ENCODE measurements around the gene PCDHA13.
A peak's percentile ranks its signal among the peaks of the same experiment; 100 is the strongest.

Gene PCDHA13

GRCh38 chr5:140877262-140877581 lies 4.7 kb upstream of the PCDHA13 start:
- DNase-seq (ENCODE audit: low read depth): no peak
- H3K4me3 ChIP-seq (ENCODE audit: low read depth, low read length): no peak overlapping the region
- TF ChIP-seq, protein P1, sequence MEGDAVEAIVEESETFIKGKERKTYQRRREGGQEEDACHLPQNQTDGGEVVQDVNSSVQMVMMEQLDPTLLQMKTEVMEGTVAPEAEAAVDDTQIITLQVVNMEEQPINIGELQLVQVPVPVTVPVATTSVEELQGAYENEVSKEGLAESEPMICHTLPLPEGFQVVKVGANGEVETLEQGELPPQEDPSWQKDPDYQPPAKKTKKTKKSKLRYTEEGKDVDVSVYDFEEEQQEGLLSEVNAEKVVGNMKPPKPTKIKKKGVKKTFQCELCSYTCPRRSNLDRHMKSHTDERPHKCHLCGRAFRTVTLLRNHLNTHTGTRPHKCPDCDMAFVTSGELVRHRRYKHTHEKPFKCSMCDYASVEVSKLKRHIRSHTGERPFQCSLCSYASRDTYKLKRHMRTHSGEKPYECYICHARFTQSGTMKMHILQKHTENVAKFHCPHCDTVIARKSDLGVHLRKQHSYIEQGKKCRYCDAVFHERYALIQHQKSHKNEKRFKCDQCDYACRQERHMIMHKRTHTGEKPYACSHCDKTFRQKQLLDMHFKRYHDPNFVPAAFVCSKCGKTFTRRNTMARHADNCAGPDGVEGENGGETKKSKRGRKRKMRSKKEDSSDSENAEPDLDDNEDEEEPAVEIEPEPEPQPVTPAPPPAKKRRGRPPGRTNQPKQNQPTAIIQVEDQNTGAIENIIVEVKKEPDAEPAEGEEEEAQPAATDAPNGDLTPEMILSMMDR (IDR thresholded peaks at IDR 0.05; ENCODE audit: control insufficient read depth, extremely low read depth, insufficient read depth): no peak

- peak; percentile 1 for DNase-seq (ENCODE audit: low read depth)
- no peak overlapping the region for H3K4me3 ChIP-seq (ENCODE audit: low read depth, low read length)
- TF ChIP-seq, protein P1 (IDR thresholded peaks at IDR 0.05; ENCODE audit: control insufficient read depth, extremely low read depth, insufficient read depth): peak; percentile 59
Observed at GRCh38 chr5:140882591-140882899, 621 bp downstream of the PCDHA13 start.

- no peak overlapping the region for H3K4me3 ChIP-seq (ENCODE audit: low read depth, low read length)
- TF ChIP-seq, protein P1 (IDR thresholded peaks at IDR 0.05; ENCODE audit: control insufficient read depth, extremely low read depth, insufficient read depth): no peak
- no peak for DNase-seq (ENCODE audit: low read depth)
Observed at GRCh38 chr5:140883373-140883772, 1.4 kb downstream of the PCDHA13 start.

DNA sequence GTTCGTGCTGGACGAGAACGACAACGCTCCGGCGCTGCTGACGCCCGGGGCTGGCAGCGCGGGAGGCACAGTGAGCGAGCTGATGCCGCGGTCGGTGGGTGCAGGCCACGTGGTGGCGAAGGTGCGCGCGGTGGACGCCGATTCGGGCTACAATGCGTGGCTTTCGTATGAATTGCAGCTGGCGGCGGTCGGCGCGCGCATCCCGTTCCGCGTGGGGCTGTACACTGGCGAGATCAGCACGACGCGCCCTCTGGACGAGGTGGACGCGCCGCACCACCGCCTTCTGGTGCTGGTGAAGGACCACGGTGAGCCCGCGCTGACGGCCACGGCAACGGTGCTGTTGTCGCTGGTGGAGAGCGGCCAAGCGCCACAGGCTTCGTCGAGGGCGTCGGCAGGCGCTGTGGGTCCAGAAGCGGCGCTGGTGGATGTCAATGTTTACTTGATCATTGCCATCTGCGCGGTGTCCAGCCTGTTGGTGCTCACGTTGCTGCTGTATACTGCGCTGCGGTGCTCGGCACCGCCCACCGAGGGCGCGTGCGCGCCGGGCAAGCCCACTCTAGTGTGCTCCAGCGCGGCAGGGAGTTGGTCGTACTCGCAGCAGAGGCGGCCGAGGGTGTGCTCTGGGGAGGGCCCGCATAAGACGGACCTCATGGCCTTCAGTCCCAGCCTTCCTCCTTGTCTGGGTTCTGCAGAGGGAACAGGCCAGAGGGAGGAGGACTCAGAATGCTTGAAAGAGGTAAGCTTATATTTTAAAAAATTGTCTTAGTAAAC lies 2.2 kb downstream of the PCDHA13 start:
- DNase-seq (ENCODE audit: low read depth): no peak
- TF ChIP-seq, protein P1 (IDR thresholded peaks at IDR 0.05; ENCODE audit: control insufficient read depth, extremely low read depth, insufficient read depth): no peak
- H3K4me3 ChIP-seq (ENCODE audit: low read depth, low read length): no peak overlapping the region

DNA sequence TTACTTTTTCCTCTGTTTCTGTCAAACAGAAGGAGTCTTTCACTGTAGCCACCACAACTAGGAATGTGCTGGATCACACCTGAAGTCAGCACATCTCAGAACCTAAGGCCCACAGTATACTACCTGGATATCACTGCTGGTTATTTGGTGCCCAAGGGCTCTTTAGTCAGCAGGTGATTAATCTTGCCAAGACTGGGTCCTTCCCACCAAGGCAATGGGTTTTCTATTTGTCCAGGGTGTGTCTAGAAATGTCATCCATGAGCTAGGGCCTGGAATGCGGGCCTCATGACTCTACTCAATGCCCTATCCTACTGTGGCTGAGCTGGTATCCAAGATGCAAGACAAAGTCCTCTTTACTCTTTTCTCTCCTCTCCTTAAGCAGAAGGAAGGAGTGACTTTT lies 34.4 kb downstream of the PCDHA13 start:
- no peak overlapping the region for H3K4me3 ChIP-seq (ENCODE audit: low read depth, low read length)
- no peak for DNase-seq (ENCODE audit: low read depth)
- TF ChIP-seq, protein P1 (IDR thresholded peaks at IDR 0.05; ENCODE audit: control insufficient read depth, extremely low read depth, insufficient read depth): no peak

DNA sequence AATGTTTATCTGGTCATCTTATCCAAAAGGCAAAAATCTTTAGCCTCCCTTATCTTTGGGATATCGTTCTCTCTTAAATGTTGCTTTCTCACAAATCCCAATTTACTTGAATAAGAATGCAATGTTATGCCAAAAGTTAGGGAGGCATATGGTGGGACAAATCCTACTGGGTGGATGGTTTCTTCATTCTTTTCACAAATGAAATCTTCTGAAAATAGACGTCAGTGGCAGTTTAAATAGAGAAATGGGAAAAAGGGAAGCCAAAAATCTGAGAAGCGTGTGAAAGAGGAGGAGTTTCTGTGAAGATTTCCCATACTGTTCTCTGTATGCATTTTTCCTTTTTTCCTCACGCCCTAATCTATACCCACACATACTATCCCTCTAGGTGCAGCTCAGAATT lies 41.7 kb downstream of the PCDHA13 start:
- TF ChIP-seq, protein P1 (IDR thresholded peaks at IDR 0.05; ENCODE audit: control insufficient read depth, extremely low read depth, insufficient read depth): no peak
- H3K4me3 ChIP-seq (ENCODE audit: low read depth, low read length): no peak overlapping the region
- no peak for DNase-seq (ENCODE audit: low read depth)

DNA sequence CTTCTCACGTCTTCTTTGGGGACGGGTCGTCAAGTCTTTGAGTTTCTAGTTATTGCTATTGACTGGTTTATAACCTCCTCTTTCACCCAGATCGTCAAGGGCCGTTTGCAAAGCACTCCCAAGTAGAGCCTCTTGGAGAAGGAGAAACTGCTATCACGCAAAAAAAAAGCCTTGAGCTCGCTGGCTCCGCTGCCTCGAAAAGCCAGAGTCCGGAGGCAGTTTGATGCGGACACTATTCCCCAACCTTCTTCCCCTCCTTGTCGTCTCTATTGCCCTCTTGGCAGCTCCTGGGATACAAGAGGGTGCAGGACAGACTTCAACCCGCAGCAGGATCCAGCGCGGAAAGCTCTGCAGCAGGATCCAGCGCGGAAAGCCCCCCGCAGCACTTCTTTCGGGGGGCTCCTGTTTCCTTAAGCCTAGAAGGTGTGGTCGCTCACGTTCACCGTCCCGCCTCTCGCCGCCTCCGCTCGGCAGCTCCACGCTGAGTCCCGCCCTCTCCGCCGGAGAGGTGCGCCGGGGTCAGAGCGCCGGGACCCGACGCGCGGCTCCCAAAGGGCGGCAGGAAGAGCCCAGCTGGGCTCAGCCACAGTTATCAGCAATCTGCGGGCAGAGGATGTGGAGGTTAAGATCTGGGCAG lies 44.0 kb downstream of the PCDHA13 start, which contains the start of gene PCDHAC1:
Gene PCDHAC1 (plus strand): TSS at position 494 of the 637 bp plus-strand sequence. CDS start 594 bp downstream, outside the sequence.
- H3K4me3 ChIP-seq (ENCODE audit: low read depth, low read length): no peak within 1 kb of the TSS; the same call in 1 of the 2 replicates
- TF ChIP-seq, protein P1 (IDR thresholded peaks at IDR 0.05; ENCODE audit: control insufficient read depth, extremely low read depth, insufficient read depth): no peak
- DNase-seq (ENCODE audit: low read depth): no peak
